ENCODE measurements around the gene TSPEAR.

Gene TSPEAR

DNA sequence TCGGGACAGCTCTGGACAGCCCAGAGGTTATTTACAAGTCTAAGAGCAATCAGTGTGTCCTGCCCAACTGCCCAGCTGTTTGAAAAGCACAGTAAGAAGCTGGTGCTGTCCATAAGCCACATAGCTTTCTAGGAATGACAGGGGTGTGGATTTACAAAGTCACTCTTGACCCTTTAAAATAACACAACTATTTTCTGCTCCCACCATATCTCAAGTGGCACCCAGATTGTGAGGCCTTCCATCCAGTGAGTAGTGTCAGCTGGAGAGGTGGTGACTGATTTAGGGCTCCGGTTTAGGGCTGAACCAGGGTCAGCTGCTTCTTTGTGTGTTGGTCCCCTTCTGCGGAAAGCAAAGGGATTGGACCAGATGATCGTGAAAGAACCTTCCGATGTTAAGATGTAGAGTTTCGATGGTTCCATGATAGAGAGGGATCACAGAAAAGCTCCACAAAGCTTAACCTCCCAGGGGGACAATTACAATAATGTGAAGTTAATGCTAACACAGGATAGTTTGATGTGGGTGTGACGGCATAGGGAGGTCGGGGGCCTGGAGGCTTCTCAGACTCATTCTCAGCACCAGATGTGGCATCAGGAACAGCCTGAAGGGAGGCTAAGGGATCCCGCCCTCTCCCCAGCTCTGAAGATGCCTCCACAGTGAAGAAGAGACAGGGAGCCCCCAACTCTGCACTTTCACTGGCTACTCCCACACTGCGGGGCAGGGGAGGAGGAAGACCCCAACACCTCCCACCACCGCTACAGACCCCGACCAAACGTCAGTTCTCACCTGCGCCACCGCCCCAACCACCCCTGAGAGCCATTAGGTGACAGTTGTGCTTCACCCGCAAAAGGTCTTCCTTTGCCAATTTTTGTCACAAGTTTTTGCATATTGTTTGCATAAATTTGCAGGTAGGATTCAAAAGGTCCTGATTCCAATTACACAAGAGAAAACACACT, 215.5 kb downstream of the TSPEAR start:
- TF ChIP-seq BACH2 (CRISPR knock-in tag; IDR thresholded peaks at IDR 0.05; ENCODE audit: borderline replicate concordance) = no peak
- no peak for TF ChIP-seq TCF4 (CRISPR knock-in tag; IDR thresholded peaks at IDR 0.05; ENCODE audit: borderline replicate concordance)
- TF ChIP-seq ZNF8 (CRISPR knock-in tag; IDR thresholded peaks at IDR 0.05) = no peak
- TF ChIP-seq CSRNP3 (CRISPR knock-in tag; IDR thresholded peaks at IDR 0.05) = no peak
- no peak for TF ChIP-seq TSHZ2 (CRISPR knock-in tag; IDR thresholded peaks at IDR 0.05)
- no peak for TF ChIP-seq ZC3H10 (CRISPR knock-in tag; IDR thresholded peaks at IDR 0.05)
- TF ChIP-seq ZFP30 (CRISPR knock-in tag; IDR thresholded peaks at IDR 0.05) = no peak
- no peak for TF ChIP-seq PATZ1 (CRISPR knock-in tag; IDR thresholded peaks at IDR 0.05; ENCODE audit: borderline replicate concordance)
- TF ChIP-seq ISL1 (CRISPR knock-in tag; IDR thresholded peaks at IDR 0.05) = no peak
- no peak for TF ChIP-seq GLIS3 (CRISPR knock-in tag; IDR thresholded peaks at IDR 0.05)
- no peak for ATAC-seq

GRCh38 chr21:44494956-44495355, 216.4 kb downstream of the TSPEAR start:
- ATAC-seq = no peak
- TF ChIP-seq TOX (CRISPR knock-in tag; IDR thresholded peaks at IDR 0.05; ENCODE audit: borderline replicate concordance) (no peak), TCF4 (CRISPR knock-in tag; IDR thresholded peaks at IDR 0.05; ENCODE audit: borderline replicate concordance) (no peak), ARNTL (CRISPR knock-in tag; IDR thresholded peaks at IDR 0.05; ENCODE audit: borderline replicate concordance, low read depth) (no peak), OSR1 (CRISPR knock-in tag; IDR thresholded peaks at IDR 0.05) (no peak), CSDC2 (CRISPR knock-in tag; IDR thresholded peaks at IDR 0.05) (no peak), ISL1 (CRISPR knock-in tag; IDR thresholded peaks at IDR 0.05) (no peak), ESRRG (CRISPR knock-in tag; IDR thresholded peaks at IDR 0.05) (no peak), TSHZ2 (CRISPR knock-in tag; IDR thresholded peaks at IDR 0.05) (no peak)

DNA sequence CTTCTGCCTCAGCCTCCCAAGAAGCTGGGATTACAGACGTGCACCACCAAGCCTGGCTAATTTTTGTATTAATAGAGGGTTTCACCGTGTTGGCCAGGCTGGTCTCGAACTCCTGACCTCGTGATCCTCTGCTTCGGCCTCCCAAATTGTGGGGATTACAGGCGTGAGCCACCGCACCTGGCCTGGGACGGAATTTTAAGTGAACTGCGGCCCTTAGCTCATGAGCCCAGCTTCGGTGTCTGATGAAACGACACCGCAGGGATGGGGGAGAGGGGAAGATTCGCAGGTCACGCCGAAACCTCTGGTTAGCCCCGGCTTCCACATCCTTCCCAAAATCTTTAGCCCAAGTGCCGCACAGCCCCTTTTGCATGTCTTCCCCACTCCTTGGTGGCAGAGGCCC, 217.0 kb downstream of the TSPEAR start:
- ATAC-seq = no peak
- no peak for TF ChIP-seq ISL1 (CRISPR knock-in tag; IDR thresholded peaks at IDR 0.05)
- TF ChIP-seq GLIS3 (CRISPR knock-in tag; IDR thresholded peaks at IDR 0.05) = no peak
- no peak for TF ChIP-seq ESRRG (CRISPR knock-in tag; IDR thresholded peaks at IDR 0.05)
- TF ChIP-seq ZNF8 (CRISPR knock-in tag; IDR thresholded peaks at IDR 0.05) = no peak
- no peak for TF ChIP-seq PPARA (CRISPR knock-in tag; IDR thresholded peaks at IDR 0.05; ENCODE audit: borderline replicate concordance)
- TF ChIP-seq SNAI2 (CRISPR knock-in tag; IDR thresholded peaks at IDR 0.05) = no peak
- no peak for TF ChIP-seq PATZ1 (CRISPR knock-in tag; IDR thresholded peaks at IDR 0.05; ENCODE audit: borderline replicate concordance)
- TF ChIP-seq RARB (CRISPR knock-in tag; IDR thresholded peaks at IDR 0.05) = no peak
- TF ChIP-seq CREB5 (CRISPR knock-in tag; IDR thresholded peaks at IDR 0.05; ENCODE audit: low read depth) = no peak
- no peak for TF ChIP-seq TCF4 (CRISPR knock-in tag; IDR thresholded peaks at IDR 0.05; ENCODE audit: borderline replicate concordance)
- no peak for TF ChIP-seq ZNF70 (CRISPR knock-in tag; IDR thresholded peaks at IDR 0.05)

Data from SK-N-SH treated with all-trans-retinoic acid at 6 μM for 48 hours (cell line).